ENCODE results near the gene KCNK7. TPM values are rescaled to one million over a fixed set of nuclear protein-coding genes. Genes with fewer than 3 reads are reported as not detected.

Gene KCNK7
- total RNA-seq, 1 donor from 2014 or later = 0.69 TPM

DNA sequence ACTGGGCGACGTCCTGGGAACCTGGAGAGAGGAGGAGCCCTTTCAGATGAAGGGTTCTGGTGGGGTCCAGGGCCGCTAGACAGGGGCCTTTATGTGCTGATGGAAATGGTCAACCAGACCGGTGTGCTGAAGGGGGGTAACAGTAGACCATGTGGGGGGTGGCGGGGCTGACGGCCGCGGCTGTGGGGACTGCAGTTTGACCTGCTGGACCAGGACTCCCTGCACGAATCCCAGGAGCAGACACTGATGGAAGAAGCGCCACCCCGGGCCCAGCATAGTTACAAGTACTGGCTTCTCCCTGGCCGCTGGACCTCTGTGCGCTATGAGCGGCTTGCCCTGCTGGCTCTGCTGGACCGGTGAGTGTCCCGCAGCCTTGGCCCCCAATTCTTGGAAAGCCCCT lies 26.4 kb upstream of the KCNK7 start:
- DNase-seq = no peak
- Mint-ChIP-seq H3K27ac (ENCODE audit: unreplicated experiment) (no peak overlapping the region), H3K27me3 (ENCODE audit: unreplicated experiment) (peaks cover 5% of the 10 kb centered on the region)

DNA sequence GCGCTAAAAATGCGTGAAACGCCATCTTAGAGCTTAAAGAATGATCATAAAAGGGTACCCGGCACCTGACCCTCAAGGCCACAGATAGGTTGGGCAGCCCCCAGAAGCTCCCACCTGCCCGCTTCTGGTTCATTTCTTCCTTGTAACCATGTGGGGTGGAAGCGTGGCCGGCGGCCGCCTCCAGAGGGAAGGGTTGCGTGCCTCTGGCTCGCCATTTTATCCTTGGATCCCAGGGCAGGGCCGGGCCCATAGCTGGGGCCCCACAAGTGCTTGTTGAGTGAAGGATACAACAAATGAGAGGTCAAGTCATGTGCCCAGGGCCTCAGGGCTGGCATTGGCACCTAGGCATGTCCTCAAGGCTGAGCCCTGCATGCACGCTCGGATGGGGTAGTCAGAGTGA lies 25.9 kb upstream of the KCNK7 start:
- peaks cover 6% of the 10 kb centered on the region for H3K9me3 Mint-ChIP-seq (ENCODE audit: unreplicated experiment)
- H3K36me3 Mint-ChIP-seq (ENCODE audit: unreplicated experiment) = no peaks in the 10 kb centered on the region
- H3K27ac Mint-ChIP-seq (ENCODE audit: unreplicated experiment) = no peak overlapping the region
- peaks cover 10% of the 10 kb centered on the region for H3K27me3 Mint-ChIP-seq (ENCODE audit: unreplicated experiment)
- DNase-seq = no peak
- no peak for TF ChIP-seq CTCF (IDR thresholded peaks at IDR 0.05; ENCODE audit: partially characterized antibody, unreplicated experiment)
- H3K4me3 Mint-ChIP-seq (ENCODE audit: unreplicated experiment) = no peak overlapping the region
- H3K4me1 Mint-ChIP-seq (ENCODE audit: low read depth, unreplicated experiment) = peaks cover 3% of the 10 kb centered on the region

More for the DNA sequence above, 26.4 kb upstream of the KCNK7 start:
- TF ChIP-seq CTCF (IDR thresholded peaks at IDR 0.05; ENCODE audit: partially characterized antibody, unreplicated experiment) = no peak
- Mint-ChIP-seq H3K4me1 (ENCODE audit: low read depth, unreplicated experiment) (no peaks in the 10 kb centered on the region), H3K4me3 (ENCODE audit: unreplicated experiment) (no peak overlapping the region), H3K9me3 (ENCODE audit: unreplicated experiment) (peaks cover 1% of the 10 kb centered on the region), H3K36me3 (ENCODE audit: unreplicated experiment) (no peaks in the 10 kb centered on the region)

- Mint-ChIP-seq H3K4me1 (ENCODE audit: low read depth, unreplicated experiment) (peaks cover 6% of the 10 kb centered on the region), H3K9me3 (ENCODE audit: unreplicated experiment) (peaks cover 7% of the 10 kb centered on the region), H3K4me3 (ENCODE audit: unreplicated experiment) (no peak overlapping the region), H3K27me3 (ENCODE audit: unreplicated experiment) (peaks cover 13% of the 10 kb centered on the region), H3K36me3 (ENCODE audit: unreplicated experiment) (no peaks in the 10 kb centered on the region), H3K27ac (ENCODE audit: unreplicated experiment) (no peak overlapping the region)
- TF ChIP-seq CTCF (IDR thresholded peaks at IDR 0.05; ENCODE audit: partially characterized antibody, unreplicated experiment) = no peak
- no peak for DNase-seq
Measured at GRCh38 chr11:65620666-65621065, 25.1 kb upstream of the KCNK7 start.

DNA sequence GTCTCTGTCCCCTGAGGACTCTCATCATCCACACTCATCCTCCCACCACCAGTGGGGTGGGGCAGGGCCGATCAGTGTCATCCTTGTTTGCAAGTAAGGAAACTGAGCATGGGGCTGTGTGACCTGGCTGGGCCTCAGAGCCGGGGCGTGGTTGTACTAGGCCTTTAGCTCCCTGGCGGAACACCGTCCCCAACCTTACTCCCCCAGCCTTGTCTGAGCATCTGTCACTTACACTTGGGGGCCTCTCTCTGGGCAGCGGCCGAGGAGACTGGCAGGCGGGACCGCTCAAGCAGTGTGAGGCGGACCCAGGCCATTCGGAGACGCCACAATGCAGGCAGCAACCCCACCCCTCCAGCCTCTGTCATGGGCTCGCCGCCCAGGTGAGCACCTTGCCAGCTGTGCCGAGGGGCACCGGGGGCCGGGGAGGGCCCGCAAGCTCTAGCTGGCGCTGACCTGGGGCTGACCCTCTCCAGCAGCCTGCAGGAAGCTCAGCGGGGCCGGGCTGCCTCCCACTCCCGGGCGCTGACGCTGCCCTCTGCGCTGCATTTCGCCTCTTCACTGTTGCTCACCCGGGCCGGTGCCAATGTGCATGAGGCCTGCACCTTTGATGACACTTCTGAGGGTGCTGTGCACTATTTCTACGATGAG lies 23.8 kb upstream of the KCNK7 start:
- peaks cover 6% of the 10 kb centered on the region for H3K4me1 Mint-ChIP-seq (ENCODE audit: low read depth, unreplicated experiment)
- peaks cover 17% of the 10 kb centered on the region for H3K27me3 Mint-ChIP-seq (ENCODE audit: unreplicated experiment)
- H3K36me3 Mint-ChIP-seq (ENCODE audit: unreplicated experiment) = no peaks in the 10 kb centered on the region
- H3K27ac Mint-ChIP-seq (ENCODE audit: unreplicated experiment) = no peak overlapping the region
- no peak for TF ChIP-seq CTCF (IDR thresholded peaks at IDR 0.05; ENCODE audit: partially characterized antibody, unreplicated experiment)
- peaks cover 14% of the 10 kb centered on the region for H3K9me3 Mint-ChIP-seq (ENCODE audit: unreplicated experiment)
- no peak overlapping the region for H3K4me3 Mint-ChIP-seq (ENCODE audit: unreplicated experiment)
- DNase-seq = no peak

DNA sequence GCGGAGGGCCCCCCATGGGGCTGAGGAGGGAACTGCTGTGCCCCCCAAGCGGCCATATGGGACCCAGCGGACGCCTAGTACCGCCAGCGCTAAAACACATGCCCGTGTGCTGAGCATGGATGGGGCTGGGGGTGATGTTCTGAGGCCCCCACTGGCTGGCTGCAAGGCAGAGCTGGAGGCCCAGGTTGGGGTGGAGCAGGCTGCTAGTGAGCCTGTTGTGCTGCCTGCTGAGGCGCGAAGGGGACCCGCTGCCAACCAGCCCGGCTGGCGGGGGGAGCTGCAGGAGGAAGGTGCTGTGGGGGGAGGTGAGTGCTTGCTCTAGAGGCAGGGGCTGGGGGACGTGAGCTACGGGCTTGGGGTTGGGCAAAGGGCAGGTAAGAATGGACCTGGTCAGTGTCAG lies 23.2 kb upstream of the KCNK7 start:
- Mint-ChIP-seq H3K36me3 (ENCODE audit: unreplicated experiment) (no peaks in the 10 kb centered on the region), H3K27me3 (ENCODE audit: unreplicated experiment) (peaks cover 17% of the 10 kb centered on the region), H3K4me1 (ENCODE audit: low read depth, unreplicated experiment) (peaks cover 6% of the 10 kb centered on the region), H3K4me3 (ENCODE audit: unreplicated experiment) (no peak overlapping the region), H3K27ac (ENCODE audit: unreplicated experiment) (no peak overlapping the region), H3K9me3 (ENCODE audit: unreplicated experiment) (peaks cover 14% of the 10 kb centered on the region)
- no peak for TF ChIP-seq CTCF (IDR thresholded peaks at IDR 0.05; ENCODE audit: partially characterized antibody, unreplicated experiment)
- DNase-seq = no peak

Measured in glutamatergic neuron (in vitro differentiated cells).